NCI-H187 treated with DMSO at 0.1 percent for 48 hours (cell line): Measurements from ENCODE around the gene BABAM2.
"Not testable (repeated sequence)": the region's sequence is repeated elsewhere in the genome, so short reads cannot be mapped to it uniquely, and the experiment has no call there.

Experiments
- DNase-seq: peaks from one replicate; lab custom pipeline; 2025; lab: John Stamatoyannopoulos, UW

BABAM2 gene

DNA sequence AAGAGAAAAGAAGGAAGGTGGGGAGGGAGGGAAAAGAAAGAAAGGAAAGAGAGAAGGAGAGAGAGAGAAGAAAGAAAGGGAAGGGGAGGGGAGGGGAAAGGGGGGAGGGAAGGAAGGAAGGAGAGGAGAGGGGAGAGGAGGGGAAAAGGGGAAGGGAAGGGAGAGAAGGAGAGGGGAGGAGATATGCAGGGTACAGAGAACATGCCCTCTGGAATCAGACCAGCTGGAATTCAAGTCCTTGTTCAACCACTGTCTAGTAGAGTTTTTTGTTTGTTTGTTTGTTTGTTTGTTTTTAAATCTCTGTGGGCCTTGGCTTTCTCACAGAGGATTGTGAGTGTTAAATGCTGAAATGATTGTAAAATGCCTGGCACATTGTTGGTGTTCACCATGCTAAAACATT is 424.4 kb downstream of the BABAM2 start:
- no peak for DNase-seq

DNA sequence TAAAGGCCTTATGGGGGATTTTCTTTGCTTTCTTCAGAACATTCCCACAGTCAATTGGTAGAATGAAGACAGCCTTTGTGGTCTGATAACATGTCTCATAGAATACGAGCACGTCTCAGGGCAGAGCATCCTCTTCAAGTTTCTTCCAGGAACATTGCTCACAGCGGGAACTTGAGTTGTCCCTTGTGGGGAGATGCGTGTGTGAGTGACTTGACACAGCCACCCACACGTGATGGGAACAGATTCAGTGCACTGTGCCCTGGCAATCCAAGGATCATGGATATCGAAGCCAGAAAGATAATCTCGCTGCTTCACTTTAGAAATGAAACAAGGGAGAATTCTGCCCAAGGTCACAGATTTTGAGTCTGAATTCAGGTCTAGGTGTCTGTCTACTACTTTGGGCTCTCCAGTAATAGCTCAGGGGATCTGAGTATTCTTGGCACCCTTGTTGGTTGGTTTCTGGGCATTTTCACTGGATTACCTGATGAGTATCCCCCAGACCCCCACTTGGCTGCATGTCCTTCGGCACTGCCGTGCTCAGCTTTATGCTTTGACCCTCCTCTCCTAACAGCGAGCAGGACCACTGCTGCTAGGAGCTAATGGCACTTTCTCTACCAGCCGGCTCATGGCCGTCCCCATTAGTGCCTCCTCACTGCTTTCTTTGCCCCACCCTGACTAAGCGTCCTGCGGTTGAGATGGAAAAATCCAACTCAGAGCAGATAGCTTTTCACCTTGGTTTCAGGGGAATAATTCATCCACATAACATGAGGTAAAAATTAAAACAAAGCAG is 426.2 kb downstream of the BABAM2 start:
- DNase-seq = no peak

DNA sequence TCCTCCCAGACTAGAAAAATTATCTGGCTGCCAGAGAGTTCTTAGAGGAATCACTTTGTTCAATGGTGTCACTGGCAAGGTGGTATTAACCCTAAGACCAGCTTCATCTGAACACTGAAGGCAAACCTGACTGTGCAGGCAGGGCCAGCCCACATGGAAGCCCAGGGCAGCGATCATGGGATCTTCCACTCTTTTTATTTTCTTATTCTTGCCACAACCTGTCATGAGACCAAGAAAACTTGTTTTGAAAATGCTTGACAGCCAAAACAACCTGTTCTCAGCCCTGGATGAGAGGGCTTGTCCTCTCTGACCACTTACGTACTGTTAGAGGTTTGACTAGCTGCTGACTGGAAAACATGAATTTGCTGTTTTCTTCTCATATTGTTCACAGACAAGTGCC is 426.9 kb downstream of the BABAM2 start:
- DNase-seq = no peak

DNA sequence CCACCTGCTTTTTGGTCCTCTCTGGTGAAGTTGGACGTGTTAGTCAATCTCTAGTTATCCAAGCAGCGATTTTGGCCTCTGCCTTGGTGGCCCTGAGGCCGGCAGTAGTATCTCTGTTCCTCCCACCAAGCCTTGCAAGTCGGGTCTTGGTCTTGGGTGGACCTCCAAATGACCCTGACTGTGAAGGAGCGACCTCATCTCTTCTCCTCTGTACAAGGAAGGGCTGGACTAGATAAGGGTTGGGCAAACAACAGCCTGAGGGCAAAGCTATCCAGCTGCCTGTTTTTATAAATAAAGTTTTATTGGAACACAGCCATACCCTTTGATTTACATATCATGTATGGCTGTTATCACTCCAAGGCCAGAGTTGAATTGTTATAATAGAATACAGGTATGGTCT is 427.5 kb downstream of the BABAM2 start:
- DNase-seq = no peak

DNA sequence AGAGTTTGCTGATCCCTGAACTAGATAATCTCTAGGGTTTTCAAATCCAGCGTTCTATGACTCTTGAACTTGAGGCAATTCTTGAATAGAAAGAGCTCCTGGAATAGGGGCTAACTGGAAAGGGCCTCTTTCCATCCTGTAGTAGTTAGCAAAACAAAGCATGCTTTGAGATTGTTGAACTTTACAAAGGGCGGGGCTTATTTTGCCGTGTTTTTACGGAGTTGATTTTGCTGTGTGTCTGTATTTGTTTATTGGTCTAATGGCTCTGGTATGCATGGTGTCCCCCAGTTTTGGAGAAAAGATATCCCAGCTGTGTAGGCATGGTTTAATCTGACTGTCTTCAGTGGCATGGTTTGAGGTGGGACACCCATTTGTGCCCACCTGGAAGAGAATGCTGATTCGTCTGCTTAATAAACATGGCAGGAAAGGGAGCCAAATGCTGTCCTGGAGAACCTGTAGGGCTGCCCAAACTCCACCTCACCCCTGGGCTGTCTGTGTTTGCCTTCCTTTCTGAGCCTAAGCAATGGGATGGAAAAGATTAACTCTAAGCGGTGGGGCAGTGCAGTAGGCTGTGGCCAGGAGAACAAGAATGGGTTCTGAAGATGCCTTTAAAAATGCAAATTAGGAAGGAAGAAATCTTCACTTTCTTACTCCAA is 428.1 kb downstream of the BABAM2 start:
- DNase-seq = no peak

DNA sequence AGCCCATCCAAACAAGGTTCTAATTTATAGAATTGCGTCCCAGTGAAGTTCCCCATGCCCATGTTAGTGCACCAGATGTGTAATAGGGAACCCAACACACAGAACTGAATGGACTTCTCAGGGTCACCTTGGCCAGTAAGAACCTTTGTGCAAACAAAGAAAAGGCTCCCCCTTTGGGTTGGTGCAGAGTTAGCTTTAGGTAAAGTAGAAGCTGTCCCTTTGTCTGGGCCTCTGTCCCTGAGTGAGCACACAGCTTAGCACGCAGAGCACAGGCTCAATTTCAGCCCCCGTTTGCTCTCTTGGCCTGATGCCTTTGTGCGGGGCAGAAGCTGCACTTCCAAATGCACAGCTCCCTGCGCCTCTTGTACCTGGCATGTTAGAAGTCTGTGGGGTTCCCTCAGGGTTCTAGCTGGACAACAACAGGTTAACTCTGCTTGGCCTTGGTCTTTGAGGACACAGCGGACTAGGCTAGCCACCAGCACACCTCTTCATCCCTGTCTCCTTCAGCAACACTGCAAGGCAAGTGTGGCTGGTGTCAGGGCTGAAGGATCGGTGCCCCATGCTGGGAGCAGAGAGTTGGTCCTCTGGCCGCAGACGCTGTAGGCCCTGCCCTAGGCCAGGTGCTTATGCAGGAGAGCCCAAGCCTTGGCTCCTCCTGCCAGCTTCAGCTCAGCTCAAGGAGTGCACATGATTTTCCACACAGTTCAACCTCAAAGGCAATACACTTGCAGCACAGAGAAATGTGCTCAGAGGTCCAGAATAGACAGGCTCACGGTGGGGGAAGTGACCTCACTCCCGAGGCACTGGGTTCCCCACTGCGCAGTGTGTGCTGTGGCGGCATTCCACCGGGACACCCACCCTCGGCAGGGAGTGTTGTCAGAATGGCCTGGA is 428.8 kb downstream of the BABAM2 start:
- no peak for DNase-seq

DNA sequence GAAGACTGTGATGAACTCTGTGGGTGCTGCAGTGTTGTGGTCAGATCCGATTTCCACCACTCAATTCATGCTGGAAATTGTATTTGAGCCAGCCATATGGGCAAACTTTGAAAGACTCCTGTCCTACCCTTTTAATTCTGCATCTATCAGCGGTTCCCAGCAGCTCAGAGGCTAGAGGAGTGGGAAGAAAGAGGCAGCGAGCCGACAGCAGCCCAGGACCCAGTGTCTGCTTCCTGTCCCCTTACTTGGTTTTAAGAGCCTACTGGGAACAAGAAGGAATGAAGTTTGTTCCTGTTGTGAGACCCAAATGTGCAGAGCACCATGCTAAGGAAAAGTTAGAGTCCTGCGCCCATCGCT is 429.5 kb downstream of the BABAM2 start:
- DNase-seq = no peak

DNA sequence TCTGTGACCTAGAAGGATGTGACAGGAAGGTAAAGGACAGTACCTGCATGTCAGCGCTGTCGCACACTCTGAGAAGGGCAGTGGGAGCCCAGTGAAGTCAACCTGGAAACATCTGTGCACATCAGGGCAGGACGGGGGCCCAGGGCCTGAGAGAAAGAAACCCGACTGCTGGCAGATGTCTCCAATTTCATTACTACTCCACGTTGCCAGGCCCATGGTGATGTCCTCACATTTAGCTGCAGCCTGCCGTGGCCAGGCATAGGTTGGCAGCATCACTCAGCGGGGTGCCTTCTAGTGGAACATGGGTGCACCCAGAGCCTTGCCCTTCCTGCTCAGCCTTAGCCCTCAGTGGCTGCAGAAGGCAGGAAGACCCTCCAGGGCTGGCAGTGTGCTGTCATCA is 429.8 kb downstream of the BABAM2 start:
- no peak for DNase-seq

DNA sequence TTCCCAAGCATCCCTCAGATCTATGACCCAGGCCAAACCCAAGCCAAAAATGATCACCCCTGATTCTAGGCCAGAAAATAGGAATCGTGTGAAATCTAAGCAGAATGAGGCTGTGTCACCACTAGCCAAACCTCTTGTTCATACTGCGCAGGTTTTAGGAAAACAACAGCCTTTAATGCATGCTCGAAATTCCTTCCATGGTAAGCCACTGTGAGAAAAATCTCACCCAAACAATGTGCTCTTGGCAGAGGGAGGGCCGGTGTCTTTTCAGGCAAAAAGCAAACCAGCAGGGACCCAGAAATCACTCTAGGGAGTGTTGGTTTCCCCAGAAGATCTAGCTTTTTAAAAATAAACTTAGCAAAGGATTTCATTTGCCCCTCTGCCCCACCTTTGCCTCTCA is 430.9 kb downstream of the BABAM2 start:
- no peak for DNase-seq

DNA sequence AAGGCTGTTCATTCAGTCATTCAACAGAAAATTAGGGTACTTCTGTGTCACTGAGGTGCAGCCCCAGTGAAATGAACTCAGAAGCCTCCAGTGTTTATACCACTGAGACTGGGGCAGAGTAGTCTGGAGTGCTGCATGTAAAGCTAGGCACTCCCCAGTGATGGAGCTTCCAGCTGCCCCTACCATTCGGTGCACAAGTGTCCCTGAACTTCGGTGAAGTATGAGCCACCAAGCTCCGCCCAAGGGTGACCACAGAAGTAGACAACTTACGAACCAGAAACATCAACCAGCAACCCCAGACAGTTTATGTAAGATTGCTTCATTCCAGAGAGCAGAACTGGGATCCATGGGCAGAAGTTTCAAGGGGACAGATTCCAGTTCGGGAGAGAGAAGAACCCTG is 431.5 kb downstream of the BABAM2 start:
- no peak for DNase-seq

DNA sequence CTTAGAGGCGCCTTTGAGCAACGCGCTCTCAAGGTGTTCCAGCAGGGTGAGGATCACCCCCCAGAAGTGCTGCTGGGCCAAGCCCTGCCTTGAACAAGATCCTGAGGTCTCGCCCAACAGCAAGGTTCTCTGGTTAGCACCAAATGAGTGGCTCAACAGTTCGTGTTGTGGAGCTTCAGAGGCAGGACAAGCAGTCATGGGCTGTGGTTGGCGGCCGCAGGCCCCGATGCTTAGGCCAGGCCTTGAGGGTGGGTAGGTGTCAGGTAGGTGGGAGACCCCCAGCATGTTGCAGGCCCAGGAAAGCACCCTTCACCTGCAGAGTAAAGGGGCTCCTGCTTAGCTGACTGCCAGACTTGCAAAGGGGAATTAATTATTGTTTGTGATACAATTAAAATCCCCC is 431.9 kb downstream of the BABAM2 start:
- no peak for DNase-seq

DNA sequence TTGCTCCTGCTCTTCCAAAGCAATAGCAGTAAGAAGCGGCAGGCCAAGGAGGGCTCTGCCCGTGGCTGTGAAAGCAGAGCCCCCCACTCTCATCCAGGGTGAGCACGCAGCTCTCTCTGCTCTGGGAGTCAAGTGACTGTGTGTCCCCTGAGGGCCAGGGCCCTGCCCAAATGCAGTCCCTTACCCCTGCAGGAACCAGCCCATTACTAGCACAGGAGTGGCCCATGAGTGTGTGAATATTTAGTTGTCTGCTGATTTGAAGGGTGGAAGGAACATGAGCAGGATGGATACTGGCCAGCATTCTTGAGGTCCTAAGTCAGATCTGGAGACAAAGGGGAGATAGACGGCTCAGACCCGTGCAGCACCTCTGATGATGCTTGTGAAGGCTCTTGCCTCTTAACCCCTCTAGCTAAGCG is 432.5 kb downstream of the BABAM2 start:
- DNase-seq = no peak

DNA sequence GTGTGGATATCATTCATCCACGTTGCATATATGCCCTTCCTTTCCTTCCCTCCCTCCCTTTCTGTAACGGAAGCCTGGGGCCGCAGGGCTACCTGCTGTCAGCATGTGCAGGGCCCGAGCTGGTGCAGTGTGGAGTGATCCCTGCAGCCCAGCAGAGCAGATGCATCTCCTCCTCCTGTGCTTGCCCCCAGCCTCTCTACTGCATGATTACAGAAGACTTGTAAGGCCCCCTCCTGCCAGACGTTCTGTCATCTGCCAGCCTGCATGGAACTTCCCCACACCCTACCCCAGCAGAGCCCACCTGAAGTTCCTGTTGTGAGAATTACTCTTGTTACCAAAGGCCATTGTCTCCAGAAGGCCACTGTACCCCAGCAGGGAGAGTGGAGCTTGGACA is 434.6 kb downstream of the BABAM2 start:
- DNase-seq = no peak

DNA sequence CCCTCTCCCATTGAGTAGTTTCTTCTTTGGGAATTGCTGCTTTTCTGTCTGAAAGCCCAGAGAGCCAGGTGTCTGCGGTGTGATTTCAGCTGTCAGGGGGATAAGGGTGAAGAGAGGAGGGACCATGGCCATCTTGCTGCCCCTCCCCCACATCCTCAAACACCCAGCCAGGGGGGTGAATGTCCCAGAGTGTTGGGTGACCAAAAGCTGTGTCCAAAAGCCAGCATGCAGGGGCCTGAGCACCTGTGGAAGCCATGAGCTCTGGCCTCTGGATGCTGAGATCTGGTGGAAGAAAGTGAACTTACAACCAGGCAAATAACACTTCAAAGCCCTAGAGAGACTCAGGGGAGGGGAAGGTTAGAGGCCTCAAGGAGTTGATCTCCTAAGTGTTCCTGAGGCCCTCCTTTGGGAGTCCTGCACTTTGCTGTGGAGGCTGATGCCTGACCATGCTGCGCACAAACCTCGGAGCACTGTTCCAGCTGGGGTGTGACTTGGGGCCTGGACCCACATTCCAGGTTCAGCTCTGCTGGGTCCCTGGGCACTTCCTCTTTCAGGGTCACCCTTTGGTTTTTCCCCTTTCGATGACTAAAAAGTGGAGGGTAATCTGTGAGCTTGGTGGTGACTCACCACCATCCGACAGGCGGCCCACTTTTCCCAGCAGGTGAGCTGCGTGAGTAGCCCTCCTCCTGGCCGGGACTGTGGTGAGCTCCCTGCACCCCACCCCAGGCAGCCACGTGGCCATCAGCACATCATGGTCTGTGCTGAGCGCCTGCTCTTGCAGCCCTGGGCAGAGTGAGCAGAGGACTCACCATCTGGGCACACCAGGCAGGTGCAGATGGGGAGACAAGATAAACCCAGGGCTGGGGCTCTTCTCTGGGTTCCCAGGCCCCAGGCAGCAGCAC is 435.3 kb downstream of the BABAM2 start:
- DNase-seq = no peak

DNA sequence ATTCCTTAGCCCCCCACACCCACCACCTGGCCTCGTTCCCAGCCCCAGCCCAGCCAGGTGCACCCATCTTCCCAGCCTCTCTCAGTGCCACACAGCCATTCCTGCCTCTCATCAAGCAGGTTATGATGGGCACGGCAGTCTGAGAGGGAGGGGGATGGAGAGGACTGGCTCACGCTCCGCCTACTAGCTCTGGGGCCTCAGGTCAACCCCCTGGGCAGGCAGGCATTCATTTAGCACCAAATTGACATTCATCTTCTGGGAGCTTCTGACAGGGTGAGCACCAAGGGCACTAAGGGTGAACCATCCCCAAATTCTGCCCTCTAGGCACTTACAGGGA is 435.9 kb downstream of the BABAM2 start:
- DNase-seq = no peak

DNA sequence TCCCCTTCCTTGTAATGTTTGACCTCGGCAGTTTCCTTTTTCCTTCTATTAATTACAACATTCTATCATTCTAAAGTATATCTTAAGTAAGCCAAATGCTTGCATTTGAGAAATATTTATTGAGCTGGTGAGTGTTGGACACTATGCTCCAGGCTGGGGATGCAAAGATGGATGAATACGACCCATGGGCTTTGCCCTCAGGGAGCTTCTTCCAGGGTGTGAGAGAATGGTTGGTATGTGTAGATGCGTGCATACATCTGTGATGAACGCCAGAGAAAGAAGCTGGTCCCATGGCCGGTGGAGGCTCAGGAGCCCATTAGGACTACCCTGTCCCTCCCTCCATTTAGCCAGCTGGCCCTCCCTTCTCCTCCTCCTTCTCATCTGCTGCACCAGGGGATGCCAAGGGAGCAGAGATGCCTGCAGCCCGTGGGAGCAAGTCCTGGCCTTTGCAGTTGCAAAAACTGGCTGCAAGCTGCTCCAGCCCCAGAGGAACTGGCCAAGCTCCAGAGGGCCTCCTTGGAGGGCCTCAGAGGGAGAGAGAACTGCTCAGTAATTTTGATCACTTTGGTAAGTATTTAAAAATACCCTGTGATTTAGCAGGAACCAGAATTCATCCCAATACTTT is 436.5 kb downstream of the BABAM2 start:
- no peak for DNase-seq

DNA sequence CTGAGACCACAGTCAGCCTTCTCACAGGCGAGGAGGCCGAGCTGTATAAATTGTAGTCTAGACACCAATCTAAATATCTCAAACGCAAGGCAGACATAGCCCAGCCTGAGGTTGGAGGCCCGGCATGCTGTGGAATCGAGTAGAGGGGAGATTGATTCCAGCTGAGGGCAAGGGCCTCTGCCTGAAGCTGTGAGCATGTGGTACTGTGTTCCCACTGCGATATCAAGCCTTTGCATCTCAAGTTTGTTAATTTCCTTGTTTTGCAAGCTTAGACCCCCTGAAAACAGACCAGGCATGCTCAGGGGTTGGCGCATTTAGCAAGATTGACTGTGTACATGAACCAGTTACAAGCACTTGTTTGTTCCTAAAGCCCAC is 437.0 kb downstream of the BABAM2 start:
- DNase-seq = no peak

DNA sequence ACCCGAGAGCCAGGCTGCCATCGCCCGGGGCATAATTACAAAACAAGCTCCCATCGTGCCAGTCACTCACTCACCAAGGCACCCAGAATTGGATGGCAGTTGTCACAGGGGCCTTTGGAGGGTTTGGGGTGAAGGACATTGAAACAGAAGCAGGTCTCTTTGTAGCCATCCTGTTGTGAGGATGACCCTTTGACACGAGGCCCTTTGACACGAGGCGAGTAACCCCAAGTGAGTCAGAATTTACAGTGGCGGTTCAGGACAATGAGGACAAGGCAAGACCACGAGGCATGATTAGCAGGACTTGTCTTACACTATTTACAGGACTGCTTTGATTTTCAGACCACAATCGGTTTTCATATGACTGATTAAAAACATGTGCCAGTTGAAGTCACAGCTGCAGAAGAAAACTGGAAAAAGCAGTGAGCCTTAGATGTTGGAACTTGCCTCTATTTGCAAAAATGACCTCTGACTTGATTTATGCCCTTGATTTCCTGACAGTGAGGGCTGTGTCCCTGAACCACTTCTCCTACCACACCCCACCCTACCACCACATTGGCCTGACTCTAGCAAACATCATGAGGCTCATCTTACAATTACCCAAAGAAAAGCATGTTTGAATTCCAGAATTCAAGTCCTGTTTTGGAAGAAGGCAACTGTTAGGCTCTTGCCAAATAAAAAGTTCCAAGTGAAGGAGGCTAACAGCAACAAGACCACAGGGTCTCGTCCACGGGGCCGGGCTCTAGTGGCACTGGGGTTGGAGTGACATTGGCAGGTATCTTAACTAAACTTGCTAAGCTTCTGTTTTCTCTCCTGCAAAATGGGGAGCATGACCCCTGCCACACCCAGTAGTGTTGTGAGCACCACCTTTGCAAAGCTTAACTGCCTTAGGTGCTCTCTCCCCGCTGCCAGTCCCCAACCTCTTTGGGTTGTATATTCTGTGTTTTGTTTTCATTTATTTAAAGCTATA is 437.7 kb downstream of the BABAM2 start:
- no peak for DNase-seq

DNA sequence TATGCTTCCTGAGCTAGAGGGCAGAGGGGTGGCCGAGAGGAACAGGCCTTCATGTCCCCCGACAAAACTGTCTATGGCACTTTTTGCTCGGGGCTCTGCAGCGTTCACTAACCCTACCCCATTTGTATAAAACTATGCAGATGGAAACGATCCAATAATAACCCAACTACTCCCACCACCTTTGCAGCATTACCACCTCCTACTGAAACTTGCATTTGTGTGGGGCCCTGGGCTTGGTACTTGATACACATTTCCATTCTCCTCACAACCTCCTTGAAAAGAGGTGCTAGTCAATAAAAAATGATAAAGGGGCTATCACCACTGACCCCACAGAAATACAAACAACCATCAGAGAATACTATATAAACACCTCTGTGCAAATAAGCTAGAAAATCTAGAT is 438.7 kb downstream of the BABAM2 start:
- no peak for DNase-seq

DNA sequence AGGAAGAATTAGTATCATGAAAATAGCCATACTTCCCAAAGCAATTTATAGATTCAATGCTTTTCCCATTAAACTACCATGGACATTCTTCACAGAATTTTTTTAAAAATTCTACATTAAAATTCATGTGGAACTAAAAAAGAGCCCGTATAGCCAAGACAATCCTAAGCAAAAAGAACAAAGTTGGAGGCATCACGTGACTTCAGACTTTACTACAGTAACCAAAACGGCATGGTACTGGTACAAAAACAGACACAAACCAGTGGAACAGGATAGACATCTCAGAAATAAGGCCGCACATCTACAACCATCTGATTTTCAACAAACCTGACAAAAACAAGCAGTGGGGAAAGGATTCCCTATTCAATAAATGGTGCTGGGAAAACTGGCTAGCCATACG is 440.2 kb downstream of the BABAM2 start:
- not testable (repeated sequence) for DNase-seq
